Cardiac fibroblast (primary cell): ENCODE measurements around the gene AIM2.

Experiments
- DNase-seq, 2 donors: peaks; one replicate each; pipeline versions ENCODE4 v3.0.0 to v3.0.0-alpha.2; 2010; ENCODE audit warnings: low read depth in 2 of 2
- H3K4me3 ChIP-seq, 2 donors: replicated peaks in 1 of 2; 1 replicate in 1 of 2; 2 replicates in 1 of 2; pipeline ENCODE4 v1.5.1; 2011; ENCODE audit warnings: low read depth in 2 of 2, low read length in 2 of 2, mild to moderate bottlenecking in 2 of 2, moderate library complexity in 1 of 2
- CTCF ChIP-seq: IDR thresholded peaks from one replicate; pipeline ENCODE4 v1.5.1; 2011; ENCODE audit warnings: low read depth, mild to moderate bottlenecking, low read length, inconsistent platforms

AIM2 gene

GRCh38 chr1:159081626-159082025 lies 5.1 kb upstream of the AIM2 start:
- no peak for DNase-seq
- H3K4me3 ChIP-seq: no peak overlapping the region
- no peak for TF ChIP-seq CTCF

GRCh38 chr1:159079525-159079924 lies 3.0 kb upstream of the AIM2 start:
- TF ChIP-seq CTCF: no peak
- no peak for DNase-seq
- no peak overlapping the region for H3K4me3 ChIP-seq

- H3K4me3 ChIP-seq: no peak overlapping the region
- DNase-seq: no peak
- TF ChIP-seq CTCF: no peak
Measured at GRCh38 chr1:159077120-159077961, 775 bp upstream of the AIM2 start.

GRCh38 chr1:159071970-159072582 lies 4.5 kb downstream of the AIM2 start:
- H3K4me3 ChIP-seq: no peak overlapping the region
- peak; percentile 84 to 88 for DNase-seq
- TF ChIP-seq CTCF: peak; percentile 62

GRCh38 chr1:159068886-159069285 lies 7.7 kb downstream of the AIM2 start:
- TF ChIP-seq CTCF: no peak
- peak; percentile 55 to 82 for DNase-seq
- no peak overlapping the region for H3K4me3 ChIP-seq

GRCh38 chr1:159067699-159068621 lies 8.6 kb downstream of the AIM2 start:
- no peak for DNase-seq
- TF ChIP-seq CTCF: no peak
- no peak overlapping the region for H3K4me3 ChIP-seq
